GM18870 (cell line): ENCODE measurements around the gene RTL1.

Experiments used
- ATAC-seq: cut with Tn5 transposase; IDR thresholded peaks from one replicate; pipeline ENCODE4 v1.9.1; 2021; ENCODE audit warnings: moderate library complexity; ENCODE audit not compliant: unreplicated experiment

Gene RTL1

GRCh38 chr14:100867631-100868315 is 35.7 kb downstream of the RTL1 start:
- no peak for ATAC-seq

- no peak for ATAC-seq
These were observed 36.6 kb downstream of the RTL1 start for GRCh38 chr14:100866666-100867630.

GRCh38 chr14:100865682-100866591 is 37.6 kb downstream of the RTL1 start:
- ATAC-seq, result no peak

- ATAC-seq, result no peak
These were observed 38.4 kb downstream of the RTL1 start for GRCh38 chr14:100864960-100865681.

- no peak for ATAC-seq
These were observed 39.3 kb downstream of the RTL1 start for GRCh38 chr14:100864206-100864605.

- no peak for ATAC-seq
These were observed 40.7 kb downstream of the RTL1 start for GRCh38 chr14:100862793-100863192.

DNA sequence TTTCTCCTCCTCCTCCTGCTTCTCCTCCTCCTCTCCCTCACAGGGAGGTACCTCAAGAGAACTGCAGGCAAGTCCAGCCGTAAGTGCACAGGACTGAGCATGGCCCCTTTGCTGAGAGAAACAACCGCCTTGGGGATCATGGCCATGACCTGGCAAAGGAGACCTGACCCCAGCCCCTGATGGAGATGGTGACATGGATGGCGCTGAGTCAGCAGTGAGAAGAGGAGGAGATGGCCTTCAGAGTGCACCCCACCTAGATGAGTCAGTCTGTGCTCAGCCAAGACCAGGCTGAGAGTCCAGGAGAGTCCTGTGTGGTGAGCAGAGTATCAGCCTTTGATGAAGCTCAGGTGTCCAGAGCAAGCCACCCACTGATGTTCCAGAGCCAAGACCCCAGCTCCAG is 41.2 kb downstream of the RTL1 start:
- ATAC-seq, result no peak

GRCh38 chr14:100861937-100862247 is 41.6 kb downstream of the RTL1 start:
- ATAC-seq, result no peak

- no peak for ATAC-seq
These were observed 42.2 kb downstream of the RTL1 start for GRCh38 chr14:100861188-100861936.

- no peak for ATAC-seq
These were observed 42.9 kb downstream of the RTL1 start for GRCh38 chr14:100860556-100861187.

DNA sequence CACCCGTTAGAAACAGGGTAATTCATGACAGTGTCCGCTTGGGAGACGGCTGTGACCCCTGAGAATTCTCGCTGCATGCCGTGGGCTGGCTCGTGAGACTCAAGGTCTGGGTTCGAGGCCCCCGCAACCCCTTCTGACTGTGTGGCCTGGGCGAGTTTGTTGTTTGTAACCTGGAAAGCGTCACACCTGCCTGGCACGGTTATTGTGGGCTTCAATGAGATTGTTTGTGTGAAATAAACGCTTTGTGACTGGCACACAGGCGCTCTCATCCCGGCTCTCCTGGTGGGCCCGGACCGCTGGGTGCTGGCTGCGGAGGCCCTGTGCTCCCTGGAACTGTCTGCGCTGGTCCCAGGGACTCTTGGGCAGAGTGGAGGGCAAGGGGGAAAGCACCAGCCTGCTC is 43.7 kb downstream of the RTL1 start:
- no peak for ATAC-seq

DNA sequence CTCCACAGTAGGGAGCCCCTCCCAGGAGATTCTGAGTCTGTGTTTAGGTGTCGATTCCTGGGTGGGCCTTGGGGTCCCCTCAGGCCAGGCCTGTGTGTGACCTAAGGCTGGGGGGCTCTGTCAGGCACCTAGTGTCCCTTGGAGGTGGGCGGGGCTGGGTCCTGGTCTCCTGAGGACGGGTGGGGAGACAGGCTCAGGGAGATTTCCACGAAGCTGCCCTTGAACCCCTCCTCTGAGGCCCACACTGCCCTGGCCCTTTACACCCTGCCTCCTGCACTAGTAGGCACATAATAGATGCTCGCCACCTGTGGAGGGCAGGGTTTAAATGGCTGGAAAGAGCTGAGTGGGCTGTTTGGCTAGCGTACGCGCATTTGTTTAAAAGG is 44.7 kb downstream of the RTL1 start:
- no peak for ATAC-seq

- no peak for ATAC-seq
These were observed 45.3 kb downstream of the RTL1 start for GRCh38 chr14:100857923-100858837.

DNA sequence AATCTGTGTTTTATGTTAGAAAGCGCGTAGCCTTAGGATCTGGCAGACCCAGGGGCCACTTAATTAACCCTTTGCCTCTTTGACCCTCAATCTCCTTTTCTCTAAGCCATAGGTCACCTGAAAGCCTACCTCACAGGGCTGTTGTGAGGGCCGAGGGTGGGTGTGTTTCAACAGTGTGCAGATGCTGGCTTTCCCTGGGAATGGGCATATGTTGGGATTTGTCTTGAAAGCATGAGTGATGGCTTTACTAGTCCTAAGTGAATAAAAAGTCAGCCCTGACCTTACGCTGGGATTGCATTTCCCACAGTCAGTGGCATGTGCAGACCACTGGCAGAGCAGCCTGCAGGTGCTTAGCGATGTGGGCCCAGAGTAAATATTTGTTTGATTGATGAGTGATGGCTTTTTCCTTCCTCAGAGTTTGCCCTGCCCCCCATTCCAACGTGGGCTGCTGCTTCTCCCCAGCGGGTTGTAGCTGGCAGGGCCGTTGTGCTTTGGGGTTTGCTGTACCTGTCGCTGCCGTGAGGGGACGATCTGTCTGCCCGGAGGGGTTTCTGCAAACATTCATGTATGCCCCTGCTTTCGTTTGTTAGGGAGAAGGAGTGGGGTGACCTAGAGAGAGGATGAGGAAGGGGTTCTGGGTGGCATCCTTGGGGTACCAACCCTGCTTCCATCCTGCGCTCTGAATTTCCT is 46.1 kb downstream of the RTL1 start:
- no peak for ATAC-seq

DNA sequence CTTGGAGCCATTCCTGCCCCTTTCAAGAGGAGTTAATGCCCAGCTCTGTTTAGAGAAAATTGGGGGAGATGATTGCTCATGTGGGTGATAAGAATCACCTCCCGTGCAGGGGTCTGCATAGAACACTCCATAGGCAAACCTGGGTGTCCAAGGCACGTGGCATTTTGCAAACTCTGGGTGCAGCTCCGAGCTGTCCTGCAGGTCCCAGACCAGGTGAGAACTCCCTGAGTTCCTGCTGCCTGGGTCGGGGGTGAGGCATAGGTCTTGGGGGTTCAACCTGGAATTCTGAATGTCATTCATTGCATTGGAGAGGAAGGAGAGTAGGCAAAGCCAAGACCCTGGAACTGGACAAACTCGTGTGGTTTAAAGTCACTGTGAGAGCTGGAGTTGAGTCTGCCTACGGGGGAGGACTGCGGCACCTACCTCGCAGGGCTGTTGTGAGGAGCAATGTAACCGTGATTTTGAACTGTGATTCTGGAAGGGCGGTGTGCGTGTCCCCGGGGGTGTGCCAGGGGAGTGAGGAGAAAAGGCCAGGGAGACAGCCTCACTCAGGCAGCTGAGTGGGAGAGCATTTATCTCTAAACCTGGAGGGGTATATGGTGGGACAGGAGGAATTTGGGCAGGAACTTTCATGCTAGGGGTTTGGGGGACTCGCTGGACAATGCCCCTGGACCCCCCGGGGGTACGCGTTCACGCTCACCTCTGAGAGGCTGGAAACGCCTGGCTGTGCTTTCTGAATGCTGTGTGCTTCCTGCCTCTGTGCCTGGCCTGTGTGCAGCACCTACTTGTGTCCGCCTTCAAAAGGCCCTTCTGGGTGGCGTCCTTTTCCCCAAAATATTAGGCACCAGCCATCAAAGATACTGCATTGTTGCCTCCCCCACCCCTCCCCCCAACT is 47.2 kb downstream of the RTL1 start:
- ATAC-seq, result no peak

DNA sequence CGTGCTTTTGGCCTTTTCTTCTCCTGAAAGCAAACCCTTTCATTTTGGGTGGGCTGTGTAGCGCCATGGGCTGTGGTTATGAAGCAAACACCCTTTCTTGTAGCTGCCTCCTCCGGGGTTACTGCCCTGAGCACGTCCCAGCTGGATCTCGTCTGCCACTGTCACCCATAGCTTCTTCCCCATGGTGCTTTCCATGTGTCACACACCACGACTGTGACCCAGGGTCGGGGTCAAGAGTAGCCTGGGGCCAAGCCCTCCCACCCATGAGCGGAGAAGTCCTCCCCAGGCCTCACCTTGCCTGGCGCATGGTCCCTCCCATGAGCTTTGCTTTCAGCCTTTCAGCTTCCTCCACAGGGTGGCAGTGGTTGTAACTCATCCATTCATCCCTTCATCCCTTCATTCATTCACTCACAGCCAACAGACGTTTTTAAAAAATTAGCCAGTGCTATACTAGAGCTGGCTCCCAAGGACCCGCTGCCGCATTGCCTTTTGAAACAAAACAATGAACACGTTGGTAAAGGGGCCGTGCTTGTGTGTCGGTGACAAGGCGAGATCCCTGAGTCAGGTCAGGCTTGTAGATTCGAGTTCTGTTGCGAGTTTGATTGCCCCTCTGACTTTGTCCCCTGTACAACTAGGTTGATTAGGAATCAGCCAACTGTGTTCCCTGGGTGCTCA is 48.1 kb downstream of the RTL1 start:
- no peak for ATAC-seq
